ENCODE data around the gene ANKRD34A.

The ANKRD34A gene

GRCh38 chr1:145967288-145967687 lies 2.9 kb upstream of the ANKRD34A start:
- no CpG with 5 or more reads among the region's 2 CpGs for WGBS (ENCODE audit: insufficient coverage, insufficient read length)
- no peak overlapping the region for H3K27ac ChIP-seq (ENCODE audit: low read length)
- H3K4me1 ChIP-seq (ENCODE audit: control insufficient read depth, insufficient read depth, low read length): peaks cover 3% of the 10 kb centered on the region; the same call in 1 of the 2 replicates
- H3K27me3 ChIP-seq (ENCODE audit: control insufficient read depth, insufficient read depth, low read length): peaks cover 13% of the 10 kb centered on the region
- DNase-seq (ENCODE audit: low read depth, low spot score): no peak
- H3K36me3 ChIP-seq (ENCODE audit: control insufficient read depth, insufficient read depth, low read length): no peaks in the 10 kb centered on the region
- H3K4me3 ChIP-seq (ENCODE audit: low read length): no peak overlapping the region
- H3K9me3 ChIP-seq (ENCODE audit: control insufficient read depth, insufficient read depth, low read length): no peaks in the 10 kb centered on the region

- Histone ChIP-seq H3K9me3 (ENCODE audit: control insufficient read depth, insufficient read depth, low read length) (no peaks in the 10 kb centered on the region), H3K36me3 (ENCODE audit: control insufficient read depth, insufficient read depth, low read length) (no peaks in the 10 kb centered on the region), H3K4me3 (ENCODE audit: low read length) (peak overlapping the region; percentile 42; the same call in 1 of the 2 replicates), H3K27me3 (ENCODE audit: control insufficient read depth, insufficient read depth, low read length) (peaks cover 21% of the 10 kb centered on the region), H3K4me1 (ENCODE audit: control insufficient read depth, insufficient read depth, low read length) (peaks cover 3% of the 10 kb centered on the region; the same call in 1 of the 2 replicates), H3K27ac (ENCODE audit: low read length) (no peak overlapping the region)
- DNase-seq (ENCODE audit: low read depth, low spot score): no peak
- WGBS (ENCODE audit: insufficient coverage, insufficient read length): no CpG with 5 or more reads among the region's 5 CpGs
Measured at GRCh38 chr1:145965119-145965744, 857 bp upstream of the ANKRD34A start.

GRCh38 chr1:145963265-145964019 lies 933 bp downstream of the ANKRD34A start:
- Histone ChIP-seq H3K4me3 (ENCODE audit: low read length) (no peak overlapping the region), H3K4me1 (ENCODE audit: control insufficient read depth, insufficient read depth, low read length) (peaks cover 3% of the 10 kb centered on the region; the same call in 1 of the 2 replicates), H3K36me3 (ENCODE audit: control insufficient read depth, insufficient read depth, low read length) (no peaks in the 10 kb centered on the region), H3K9me3 (ENCODE audit: control insufficient read depth, insufficient read depth, low read length) (no peaks in the 10 kb centered on the region), H3K27me3 (ENCODE audit: control insufficient read depth, insufficient read depth, low read length) (peaks cover 29% of the 10 kb centered on the region), H3K27ac (ENCODE audit: low read length) (no peak overlapping the region)
- no peak for DNase-seq (ENCODE audit: low read depth, low spot score)
- WGBS (ENCODE audit: insufficient coverage, insufficient read length): no CpG with 5 or more reads among the region's 5 CpGs

- Histone ChIP-seq H3K27me3 (ENCODE audit: control insufficient read depth, insufficient read depth, low read length) (peaks cover 29% of the 10 kb centered on the region), H3K9me3 (ENCODE audit: control insufficient read depth, insufficient read depth, low read length) (no peaks in the 10 kb centered on the region), H3K36me3 (ENCODE audit: control insufficient read depth, insufficient read depth, low read length) (no peaks in the 10 kb centered on the region), H3K27ac (ENCODE audit: low read length) (no peak overlapping the region), H3K4me1 (ENCODE audit: control insufficient read depth, insufficient read depth, low read length) (peaks cover 3% of the 10 kb centered on the region; the same call in 1 of the 2 replicates), H3K4me3 (ENCODE audit: low read length) (peak overlapping the region; percentile 57; the same call in 1 of the 2 replicates)
- no CpG with 5 or more reads among the region's 36 CpGs for WGBS (ENCODE audit: insufficient coverage, insufficient read length)
- DNase-seq (ENCODE audit: low read depth, low spot score): no peak
Measured at GRCh38 chr1:145962157-145963102, 1.9 kb downstream of the ANKRD34A start.

GRCh38 chr1:145961425-145962156 lies 2.8 kb downstream of the ANKRD34A start:
- Histone ChIP-seq H3K4me3 (ENCODE audit: low read length) (peak overlapping the region; percentile 57; the same call in 1 of the 2 replicates), H3K27me3 (ENCODE audit: control insufficient read depth, insufficient read depth, low read length) (peaks cover 29% of the 10 kb centered on the region), H3K4me1 (ENCODE audit: control insufficient read depth, insufficient read depth, low read length) (peaks cover 3% of the 10 kb centered on the region; the same call in 1 of the 2 replicates), H3K36me3 (ENCODE audit: control insufficient read depth, insufficient read depth, low read length) (no peaks in the 10 kb centered on the region), H3K9me3 (ENCODE audit: control insufficient read depth, insufficient read depth, low read length) (no peaks in the 10 kb centered on the region), H3K27ac (ENCODE audit: low read length) (no peak overlapping the region)
- DNase-seq (ENCODE audit: low read depth, low spot score): no peak
- WGBS (ENCODE audit: insufficient coverage, insufficient read length): no CpG with 5 or more reads among the region's 57 CpGs

- no peak overlapping the region for H3K27ac ChIP-seq (ENCODE audit: low read length)
- WGBS (ENCODE audit: insufficient coverage, insufficient read length): no CpG with 5 or more reads among the region's 22 CpGs
- no peaks in the 10 kb centered on the region for H3K9me3 ChIP-seq (ENCODE audit: control insufficient read depth, insufficient read depth, low read length)
- no peaks in the 10 kb centered on the region for H3K36me3 ChIP-seq (ENCODE audit: control insufficient read depth, insufficient read depth, low read length)
- peaks cover 29% of the 10 kb centered on the region for H3K27me3 ChIP-seq (ENCODE audit: control insufficient read depth, insufficient read depth, low read length)
- H3K4me1 ChIP-seq (ENCODE audit: control insufficient read depth, insufficient read depth, low read length): peaks cover 3% of the 10 kb centered on the region; the same call in 1 of the 2 replicates
- DNase-seq (ENCODE audit: low read depth, low spot score): no peak
- H3K4me3 ChIP-seq (ENCODE audit: low read length): peak overlapping the region; percentile 57; the same call in 1 of the 2 replicates
Measured at GRCh38 chr1:145961109-145961424, 3.3 kb downstream of the ANKRD34A start.

- H3K36me3 ChIP-seq (ENCODE audit: control insufficient read depth, insufficient read depth, low read length): no peaks in the 10 kb centered on the region
- peak overlapping the region; percentile 57; the same call in 1 of the 2 replicates for H3K4me3 ChIP-seq (ENCODE audit: low read length)
- peak; percentile 74 for DNase-seq (ENCODE audit: low read depth, low spot score)
- no CpG with 5 or more reads among the region's 44 CpGs for WGBS (ENCODE audit: insufficient coverage, insufficient read length)
- no peak overlapping the region for H3K27ac ChIP-seq (ENCODE audit: low read length)
- H3K27me3 ChIP-seq (ENCODE audit: control insufficient read depth, insufficient read depth, low read length): peaks cover 31% of the 10 kb centered on the region
- peaks cover 3% of the 10 kb centered on the region; the same call in 1 of the 2 replicates for H3K4me1 ChIP-seq (ENCODE audit: control insufficient read depth, insufficient read depth, low read length)
- no peaks in the 10 kb centered on the region for H3K9me3 ChIP-seq (ENCODE audit: control insufficient read depth, insufficient read depth, low read length)
Measured at GRCh38 chr1:145960468-145961108, 3.8 kb downstream of the ANKRD34A start.

GRCh38 chr1:145959957-145960467 lies 4.4 kb downstream of the ANKRD34A start:
- H3K9me3 ChIP-seq (ENCODE audit: control insufficient read depth, insufficient read depth, low read length): no peaks in the 10 kb centered on the region
- H3K36me3 ChIP-seq (ENCODE audit: control insufficient read depth, insufficient read depth, low read length): no peaks in the 10 kb centered on the region
- H3K4me1 ChIP-seq (ENCODE audit: control insufficient read depth, insufficient read depth, low read length): peaks cover 3% of the 10 kb centered on the region; the same call in 1 of the 2 replicates
- no CpG with 5 or more reads among the region's 12 CpGs for WGBS (ENCODE audit: insufficient coverage, insufficient read length)
- no peak overlapping the region for H3K27ac ChIP-seq (ENCODE audit: low read length)
- H3K27me3 ChIP-seq (ENCODE audit: control insufficient read depth, insufficient read depth, low read length): peaks cover 31% of the 10 kb centered on the region
- DNase-seq (ENCODE audit: low read depth, low spot score): no peak
- H3K4me3 ChIP-seq (ENCODE audit: low read length): peak overlapping the region; percentile 57; the same call in 1 of the 2 replicates

GRCh38 chr1:145959333-145959732 lies 5.0 kb downstream of the ANKRD34A start:
- DNase-seq (ENCODE audit: low read depth, low spot score): no peak
- no peak overlapping the region for H3K27ac ChIP-seq (ENCODE audit: low read length)

More at GRCh38 chr1:145959333-145959732, 5.0 kb downstream of the ANKRD34A start:
- no peaks in the 10 kb centered on the region for H3K9me3 ChIP-seq (ENCODE audit: control insufficient read depth, insufficient read depth, low read length)
- H3K27me3 ChIP-seq (ENCODE audit: control insufficient read depth, insufficient read depth, low read length): peaks cover 31% of the 10 kb centered on the region
- H3K4me1 ChIP-seq (ENCODE audit: control insufficient read depth, insufficient read depth, low read length): peaks cover 3% of the 10 kb centered on the region; the same call in 1 of the 2 replicates
- no peak overlapping the region for H3K4me3 ChIP-seq (ENCODE audit: low read length)
- H3K36me3 ChIP-seq (ENCODE audit: control insufficient read depth, insufficient read depth, low read length): no peaks in the 10 kb centered on the region

All from iPS DF 6.9 (cell line).